SU-DHL-6 (cell line): Measurements from ENCODE around the gene CA7.

Experiments
- CTCF ChIP-seq: fragments of 200-600 bp; sonication (generic); IDR thresholded peaks from one replicate; pipeline ENCODE4 v1.5.1; 2017; ENCODE audit warnings: antibody characterized with exemption, mild to moderate bottlenecking, low read length, moderate library complexity; ENCODE audit not compliant: insufficient read depth, poor library complexity, severe bottlenecking
- EZH2phosphoT487 ChIP-seq: fragments of 200-600 bp; sonication (generic), shearing (Covaris generic); conservative IDR thresholded peaks from 2 replicates; pipeline ENCODE4 v1.6.1; 2018; ENCODE audit warnings: mild to moderate bottlenecking, antibody characterized with exemption, low read length, moderate library complexity, mixed read lengths

DNA sequence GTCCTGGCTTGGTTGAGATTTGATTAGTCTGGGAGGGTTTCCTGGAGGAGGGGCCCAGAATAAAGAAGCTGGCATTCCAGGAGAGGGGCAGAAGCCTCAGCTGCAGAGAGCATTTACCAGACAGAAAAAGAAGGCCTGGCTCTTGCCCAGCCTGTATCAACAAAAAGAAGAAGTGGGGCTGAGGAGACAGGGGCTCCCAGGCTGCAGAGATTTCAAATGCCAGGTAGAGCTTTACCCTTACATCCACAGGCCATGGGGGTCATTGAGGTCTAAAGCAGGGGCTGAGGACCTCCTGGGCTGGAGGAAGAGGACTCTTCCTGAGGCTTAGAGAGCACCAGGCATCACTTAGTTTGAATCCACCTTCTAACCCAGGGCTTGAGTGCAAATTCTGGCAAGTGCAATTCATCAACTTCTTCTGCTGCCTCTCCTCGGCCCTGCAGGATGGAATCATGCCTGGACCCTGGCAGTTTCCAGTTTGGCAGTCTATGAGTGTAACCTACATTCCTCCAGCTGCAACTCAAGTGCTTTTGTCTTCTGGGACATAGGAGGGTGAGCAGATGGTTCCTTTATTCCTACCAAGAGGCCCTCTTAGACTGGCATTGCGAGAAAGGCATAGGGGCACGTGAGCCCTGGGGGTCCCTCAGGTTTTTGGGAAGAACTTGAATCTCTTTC is 15.3 kb downstream of the CA7 start:
- TF ChIP-seq CTCF (no peak), EZH2phosphoT487 (no peak)
